Measurements from ENCODE around the gene ADD1.
A peak's percentile ranks its signal among the peaks of the same experiment; 100 is the strongest.

The ADD1 gene, protein sequence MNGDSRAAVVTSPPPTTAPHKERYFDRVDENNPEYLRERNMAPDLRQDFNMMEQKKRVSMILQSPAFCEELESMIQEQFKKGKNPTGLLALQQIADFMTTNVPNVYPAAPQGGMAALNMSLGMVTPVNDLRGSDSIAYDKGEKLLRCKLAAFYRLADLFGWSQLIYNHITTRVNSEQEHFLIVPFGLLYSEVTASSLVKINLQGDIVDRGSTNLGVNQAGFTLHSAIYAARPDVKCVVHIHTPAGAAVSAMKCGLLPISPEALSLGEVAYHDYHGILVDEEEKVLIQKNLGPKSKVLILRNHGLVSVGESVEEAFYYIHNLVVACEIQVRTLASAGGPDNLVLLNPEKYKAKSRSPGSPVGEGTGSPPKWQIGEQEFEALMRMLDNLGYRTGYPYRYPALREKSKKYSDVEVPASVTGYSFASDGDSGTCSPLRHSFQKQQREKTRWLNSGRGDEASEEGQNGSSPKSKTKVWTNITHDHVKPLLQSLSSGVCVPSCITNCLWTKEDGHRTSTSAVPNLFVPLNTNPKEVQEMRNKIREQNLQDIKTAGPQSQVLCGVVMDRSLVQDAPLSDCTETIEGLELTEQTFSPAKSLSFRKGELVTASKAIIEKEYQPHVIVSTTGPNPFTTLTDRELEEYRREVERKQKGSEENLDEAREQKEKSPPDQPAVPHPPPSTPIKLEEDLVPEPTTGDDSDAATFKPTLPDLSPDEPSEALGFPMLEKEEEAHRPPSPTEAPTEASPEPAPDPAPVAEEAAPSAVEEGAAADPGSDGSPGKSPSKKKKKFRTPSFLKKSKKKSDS

DNA sequence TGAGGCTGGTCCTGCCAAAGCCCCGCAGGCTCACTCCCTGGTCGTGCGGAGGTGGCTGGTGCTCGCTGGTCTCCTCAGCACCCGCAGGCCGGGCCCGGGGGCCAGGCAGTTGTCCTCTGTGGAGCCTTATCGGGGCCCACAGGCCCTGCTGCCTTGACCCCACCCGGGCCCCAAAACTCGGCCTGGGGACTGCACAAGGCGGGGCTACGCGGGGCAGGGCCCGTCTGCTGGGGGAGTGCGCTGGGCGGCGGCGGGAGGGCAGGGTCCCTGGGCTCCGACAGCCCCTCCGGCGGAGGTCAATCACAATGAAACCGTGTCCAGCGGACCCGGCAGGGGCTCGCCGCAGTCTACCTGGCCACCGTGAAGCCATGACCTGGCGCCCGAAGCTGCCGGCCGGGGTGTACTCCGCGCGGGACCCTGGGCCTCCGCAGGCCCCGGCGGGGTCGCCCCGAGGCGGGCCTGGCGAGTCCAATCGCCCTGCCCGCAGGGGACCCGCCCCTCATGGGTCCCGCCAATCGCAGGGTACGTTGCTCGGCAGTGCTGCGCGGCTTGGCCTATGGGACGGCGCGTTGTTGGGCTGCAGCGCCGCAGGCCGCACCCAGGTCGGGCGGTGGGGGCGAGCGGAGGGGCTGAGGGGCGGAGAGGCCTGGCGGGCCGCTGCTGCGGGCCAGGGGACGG, at the start of gene ADD1:
ADD1 (plus strand) TSS at position 582 of the 678 bp plus-strand sequence. CDS start 32,072 bp downstream, outside the sequence.
- DNase-seq (ENCODE audit: low read depth, low spot score) = peak; percentile 46
- peak within 1 kb of the TSS; percentile 63 for H3K27ac ChIP-seq

DNA sequence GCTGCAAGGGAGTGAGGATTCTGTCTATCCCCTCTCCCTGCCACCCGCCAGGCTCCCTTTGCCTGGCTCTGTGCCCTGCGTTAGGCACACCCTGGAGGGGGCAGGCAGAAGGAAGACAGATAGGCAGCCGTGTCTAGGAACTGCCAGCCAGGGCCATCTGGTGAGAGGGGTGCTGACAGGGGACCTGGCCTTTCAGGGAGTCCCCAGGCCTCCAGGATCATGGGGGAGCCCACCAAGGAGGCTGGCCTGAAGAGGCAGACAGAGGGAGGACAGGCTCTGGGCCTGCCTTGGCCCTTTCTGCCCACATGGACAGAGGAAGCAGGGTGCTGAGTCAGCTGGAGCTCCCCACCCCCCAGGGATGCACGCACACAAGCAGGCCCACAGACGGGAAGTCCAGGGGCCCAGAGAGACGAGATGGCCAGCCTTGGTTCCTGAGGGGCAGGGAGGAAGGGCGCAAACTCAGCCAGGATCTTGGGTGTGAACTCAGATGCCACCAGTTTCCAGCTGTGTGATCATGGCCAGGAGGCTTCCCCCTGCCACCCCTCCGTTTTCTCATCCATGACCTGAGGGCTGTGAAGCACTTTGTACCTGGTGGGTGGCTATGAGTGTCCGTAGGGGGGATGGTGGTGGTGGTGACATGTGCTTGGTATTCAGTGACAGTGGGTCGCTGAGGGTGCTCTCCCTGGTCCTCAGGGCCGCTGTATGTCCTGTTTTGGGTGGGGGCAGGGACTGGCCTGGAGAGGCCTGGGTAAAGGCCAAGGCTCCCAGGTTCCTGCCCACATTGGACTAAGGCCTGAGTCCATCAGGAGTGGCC, 49.0 kb upstream of the ADD1 start:
- H3K27ac ChIP-seq = peak overlapping the region; percentile 83
- DNase-seq (ENCODE audit: low read depth, low spot score) = no peak

DNA sequence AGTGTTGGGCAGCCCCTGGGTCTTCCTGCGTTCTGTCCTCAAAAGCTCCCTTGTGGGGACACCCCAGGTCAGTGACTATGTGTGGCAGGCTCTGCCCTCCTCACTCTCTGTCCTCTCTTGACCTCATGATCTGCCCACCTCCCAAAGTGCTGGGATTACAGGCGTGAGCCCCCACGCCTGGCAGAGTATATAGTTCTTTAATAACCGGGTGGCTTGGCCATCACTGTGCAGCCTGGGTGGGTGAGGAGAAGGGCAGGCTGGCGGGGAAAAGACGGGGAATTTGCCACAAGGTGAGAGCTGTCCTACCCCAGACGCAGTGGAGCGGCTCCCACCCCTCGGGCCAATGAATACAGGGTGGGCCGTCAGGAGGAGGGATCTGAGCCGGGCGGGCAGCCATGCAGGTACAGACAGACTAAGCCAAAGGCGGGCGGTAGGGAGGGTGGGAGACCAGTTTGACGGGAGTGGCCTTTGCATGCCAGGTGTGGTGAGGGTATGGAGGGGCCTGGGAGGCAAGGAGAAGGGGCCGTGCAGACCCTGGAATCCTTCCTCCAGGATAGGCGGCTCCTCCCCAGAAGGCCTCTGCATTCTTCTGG, 48.2 kb upstream of the ADD1 start:
- no peak for DNase-seq (ENCODE audit: low read depth, low spot score)
- H3K27ac ChIP-seq = peak overlapping the region; percentile 83

DNA sequence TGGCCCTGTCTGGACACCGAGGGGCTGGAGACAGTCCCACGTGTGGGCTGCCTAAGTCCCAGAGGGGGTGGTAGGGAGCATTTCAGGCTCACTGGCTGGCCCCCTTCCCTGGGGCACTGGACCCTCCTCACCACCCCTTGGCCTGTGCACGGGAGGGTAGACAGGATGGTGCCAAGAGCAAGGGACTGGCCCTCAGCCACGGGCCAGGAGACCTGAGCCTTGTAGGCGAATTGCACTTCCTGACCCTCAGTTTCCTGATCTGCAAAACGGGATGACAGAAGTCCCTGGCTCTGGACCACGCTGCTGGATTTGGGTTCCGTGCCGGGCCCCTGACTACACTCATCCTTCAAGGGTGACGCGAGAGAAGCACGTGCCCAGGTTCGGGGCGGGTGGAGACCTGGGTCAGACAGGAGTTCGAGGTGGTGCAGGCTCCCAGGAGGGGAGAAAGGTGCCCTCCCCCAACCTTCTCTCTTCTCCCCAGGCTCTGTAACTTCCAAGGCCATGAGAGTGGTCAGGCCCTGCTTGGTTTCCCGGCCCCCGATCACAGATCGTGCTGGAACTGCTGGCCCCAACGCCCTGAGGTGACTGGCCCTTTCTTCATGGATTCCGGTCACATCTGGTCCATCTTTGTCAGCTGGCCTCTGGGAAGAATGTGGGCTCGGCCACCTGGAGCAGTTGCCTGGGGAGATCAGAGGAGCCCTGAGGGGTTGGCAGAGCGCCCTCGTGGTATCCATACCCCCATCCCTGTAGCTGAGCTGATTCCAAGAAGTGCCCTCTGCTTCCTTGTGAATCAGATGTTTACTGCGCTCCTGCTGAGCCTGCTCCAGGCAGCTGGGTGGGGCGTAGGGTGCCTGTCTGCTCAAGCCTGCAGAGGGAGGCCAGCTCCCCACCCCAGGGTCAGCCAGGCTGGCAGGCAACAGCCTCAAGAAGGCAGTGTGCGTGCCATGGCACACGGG, 47.5 kb upstream of the ADD1 start:
- peak; percentile 88 for DNase-seq (ENCODE audit: low read depth, low spot score)
- peak overlapping the region; percentile 83 for H3K27ac ChIP-seq

GRCh38 chr4:2796849-2797544, 46.6 kb upstream of the ADD1 start:
- DNase-seq (ENCODE audit: low read depth, low spot score) = no peak
- peak overlapping the region; percentile 83 for H3K27ac ChIP-seq

DNA sequence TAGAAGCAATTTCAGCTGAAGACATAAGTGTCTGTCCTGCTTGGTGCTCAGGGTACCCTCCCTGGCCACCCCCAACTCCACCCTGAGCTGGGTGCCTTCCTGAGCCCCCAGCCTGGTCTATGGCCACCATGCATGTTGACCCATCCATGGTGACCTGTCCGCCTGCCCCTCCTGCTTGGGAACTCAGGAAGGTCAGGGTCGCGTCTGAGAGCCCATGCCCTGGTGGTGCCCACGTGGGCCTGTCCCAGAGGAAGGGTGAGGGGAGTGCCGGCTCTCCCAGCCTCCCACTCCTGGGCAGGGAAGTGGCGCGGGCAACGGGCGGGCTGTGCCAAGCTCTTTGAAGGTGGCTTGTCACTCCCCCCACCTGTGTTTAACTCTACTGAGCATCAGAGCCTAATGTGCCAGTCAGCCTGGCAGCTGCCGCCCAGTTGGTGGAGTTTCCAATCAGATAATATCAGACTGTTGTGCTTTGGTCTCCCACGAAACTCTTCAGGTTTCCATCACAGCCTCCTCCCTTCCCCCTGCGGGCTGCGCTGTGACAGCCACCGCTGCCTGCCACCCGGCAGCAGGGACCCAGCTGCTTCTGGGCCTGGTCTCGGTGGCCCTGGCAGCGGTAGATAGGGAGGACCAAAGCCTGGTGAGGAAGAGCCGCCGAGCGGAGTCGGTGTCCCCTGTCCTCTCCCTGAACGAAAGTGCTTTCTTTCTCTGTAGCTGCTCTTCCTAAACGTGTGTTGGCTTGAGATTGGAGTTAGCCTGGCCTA, 45.9 kb upstream of the ADD1 start:
- no peak for DNase-seq (ENCODE audit: low read depth, low spot score)
- H3K27ac ChIP-seq = peak overlapping the region; percentile 83

DNA sequence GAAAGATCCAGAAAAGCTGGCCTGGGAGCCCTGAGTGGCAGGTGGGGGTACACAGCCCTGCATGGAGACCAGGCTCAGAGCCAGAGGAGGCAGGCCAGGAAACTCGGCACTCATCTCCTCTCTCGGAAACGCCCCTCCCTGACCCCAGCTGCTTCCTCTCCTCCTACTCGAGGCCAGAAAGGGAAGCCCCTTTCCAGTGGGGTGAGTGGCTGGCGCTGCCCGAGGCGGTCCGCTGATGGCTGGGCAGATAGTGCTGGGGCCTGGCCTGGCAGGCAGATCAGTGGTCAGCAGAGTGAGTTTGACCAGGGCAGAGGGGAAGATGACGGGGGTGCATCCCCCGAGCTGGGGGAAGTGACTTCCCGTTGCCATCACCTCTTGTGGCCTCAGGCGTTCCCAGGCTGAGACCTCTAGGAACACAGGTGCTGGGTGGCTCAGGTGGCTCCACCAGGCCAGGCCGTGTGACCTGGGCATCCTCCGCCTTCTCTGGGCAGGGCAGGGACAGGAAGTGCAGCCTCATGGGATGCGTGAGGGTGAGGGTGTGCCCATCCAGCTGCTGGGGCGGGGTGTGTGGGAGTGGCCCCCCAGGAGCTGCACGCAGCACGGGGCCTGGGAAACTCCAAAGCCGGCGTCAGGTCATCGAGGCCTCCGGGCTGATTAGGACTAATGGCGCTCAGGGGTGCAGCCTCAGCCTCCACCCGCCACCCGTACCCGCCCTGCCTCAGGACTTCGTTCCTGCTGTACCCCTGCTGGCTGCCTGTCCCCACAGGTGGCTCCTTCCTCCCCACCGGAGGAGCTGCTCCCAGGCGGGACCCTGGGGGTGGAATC, 45.0 kb upstream of the ADD1 start:
- H3K27ac ChIP-seq = peak overlapping the region; percentile 83
- peak; percentile 48 for DNase-seq (ENCODE audit: low read depth, low spot score)

GRCh38 chr4:2799224-2799911, 44.3 kb upstream of the ADD1 start:
- peak overlapping the region; percentile 83 for H3K27ac ChIP-seq
- DNase-seq (ENCODE audit: low read depth, low spot score) = no peak

DNA sequence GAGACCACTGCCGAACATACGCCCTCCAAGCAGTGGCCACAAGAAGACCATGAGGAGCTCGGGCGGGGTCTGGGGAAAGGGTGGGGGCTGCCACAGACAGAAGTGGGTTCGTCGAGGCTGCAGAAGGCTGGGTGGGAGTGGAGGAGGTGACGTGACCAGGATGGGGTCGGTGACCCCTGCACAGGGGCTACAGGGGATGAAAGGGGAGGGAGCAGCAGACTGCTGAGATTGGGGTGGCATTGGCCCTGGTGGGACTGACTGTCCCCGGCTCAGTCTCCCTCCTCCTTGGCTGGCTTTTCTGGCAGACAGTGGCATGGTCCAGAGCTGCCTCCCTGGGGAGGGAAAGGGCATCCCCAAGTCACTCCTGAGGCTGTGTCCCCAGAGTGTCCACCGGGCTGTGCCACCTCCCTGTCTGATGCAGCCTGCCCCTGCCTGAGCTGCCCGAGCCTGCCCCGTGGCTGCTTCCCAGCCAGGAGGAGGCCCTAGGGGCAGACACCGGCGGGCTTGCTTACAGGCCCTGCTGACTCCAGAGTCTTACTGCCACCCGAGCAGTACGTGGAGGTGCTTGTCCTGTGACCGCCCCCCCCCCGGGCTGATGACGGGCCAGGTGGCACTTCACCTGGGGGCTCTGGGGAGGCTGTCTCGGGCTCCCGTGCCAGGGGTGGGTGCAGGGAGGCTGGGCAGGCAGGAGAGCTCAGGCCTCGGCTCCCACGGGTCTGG, 43.5 kb upstream of the ADD1 start:
- no peak for DNase-seq (ENCODE audit: low read depth, low spot score)
- peak overlapping the region; percentile 83 for H3K27ac ChIP-seq

GRCh38 chr4:2800691-2801596, 42.7 kb upstream of the ADD1 start:
- DNase-seq (ENCODE audit: low read depth, low spot score) = no peak
- H3K27ac ChIP-seq = peak overlapping the region; percentile 83

- DNase-seq (ENCODE audit: low read depth, low spot score) = no peak
- peak overlapping the region; percentile 44 for H3K27ac ChIP-seq
These were observed 40.8 kb upstream of the ADD1 start for GRCh38 chr4:2802618-2803531.

DNA sequence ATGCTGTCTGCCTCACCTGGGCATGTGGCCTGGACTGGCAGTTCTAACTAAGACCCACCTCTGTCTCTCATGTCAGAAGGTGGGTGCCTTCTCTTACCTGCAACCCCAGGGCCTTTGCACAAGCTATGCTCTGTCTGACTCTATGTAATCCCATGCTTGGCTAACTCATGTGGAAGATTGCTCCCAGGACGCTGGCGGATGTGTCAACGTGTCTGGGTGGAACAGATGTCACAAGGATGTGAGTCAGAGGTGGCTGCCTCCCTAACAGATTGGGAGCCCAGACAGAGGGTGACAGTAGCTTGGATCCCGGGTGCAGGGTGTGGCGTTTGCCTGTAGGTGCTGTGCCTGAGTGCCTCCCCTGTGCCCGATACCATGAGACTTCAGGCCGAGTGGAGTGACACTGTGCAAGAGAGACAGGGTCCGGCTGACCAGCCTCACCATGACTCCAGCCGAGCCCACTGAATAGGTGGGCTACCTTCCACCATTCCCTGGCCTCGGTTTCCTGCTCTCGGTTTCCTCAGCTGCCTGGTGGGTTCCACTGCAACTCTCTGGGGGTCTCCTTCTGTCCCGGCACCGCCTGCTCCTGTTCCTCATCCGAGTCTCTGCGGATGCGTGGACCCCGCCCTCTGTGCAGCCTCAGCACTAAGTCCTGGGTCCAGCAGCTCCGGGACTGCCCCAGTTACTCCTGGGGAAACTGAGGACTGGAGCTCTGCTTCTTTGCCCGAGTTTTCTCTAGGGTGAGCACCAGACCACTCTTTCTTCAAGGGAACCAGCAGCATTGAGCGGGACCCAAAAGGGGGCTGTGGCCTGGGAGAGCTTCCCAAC, 39.8 kb upstream of the ADD1 start:
- H3K27ac ChIP-seq = peak overlapping the region; percentile 44

More for the DNA sequence above, 39.8 kb upstream of the ADD1 start:
- peak; percentile 31 for DNase-seq (ENCODE audit: low read depth, low spot score)

All from epithelial cell of prostate (primary cell).